HG03457 (cell line): ENCODE results near the gene PLA1A.

ENCODE experiments used
- ATAC-seq: cut with Tn5 transposase; IDR thresholded peaks from one replicate; pipeline ENCODE4 v1.9.1; 2021; ENCODE audit warnings: moderate number of reproducible peaks; ENCODE audit not compliant: unreplicated experiment

PLA1A gene

GRCh38 chr3:119608405-119609000 lies 10.8 kb downstream of the PLA1A start:
- no peak for ATAC-seq

GRCh38 chr3:119609301-119609700 lies 11.6 kb downstream of the PLA1A start:
- ATAC-seq: no peak

- no peak for ATAC-seq
Observed at GRCh38 chr3:119611664-119612063, 14.0 kb downstream of the PLA1A start.

- ATAC-seq: no peak
Observed at GRCh38 chr3:119613201-119613600, 15.5 kb downstream of the PLA1A start.

- no peak for ATAC-seq
Observed at GRCh38 chr3:119613872-119614271, 16.2 kb downstream of the PLA1A start.

GRCh38 chr3:119616056-119616455 lies 18.4 kb downstream of the PLA1A start:
- no peak for ATAC-seq

GRCh38 chr3:119619094-119619493 lies 21.4 kb downstream of the PLA1A start:
- ATAC-seq: no peak

GRCh38 chr3:119620899-119621298 lies 23.2 kb downstream of the PLA1A start:
- no peak for ATAC-seq

- ATAC-seq: no peak
Observed at GRCh38 chr3:119624002-119624720, 26.5 kb downstream of the PLA1A start.

- no peak for ATAC-seq
Observed at GRCh38 chr3:119625451-119626153, 27.9 kb downstream of the PLA1A start.

- ATAC-seq: no peak
Observed at GRCh38 chr3:119626196-119626595, 28.5 kb downstream of the PLA1A start.

- ATAC-seq: no peak
Observed at GRCh38 chr3:119627461-119627860, 29.8 kb downstream of the PLA1A start.

GRCh38 chr3:119628390-119628789 lies 30.7 kb downstream of the PLA1A start:
- peak; percentile 68 for ATAC-seq

- ATAC-seq: peak; percentile 31
Observed at GRCh38 chr3:119628816-119629445, 31.2 kb downstream of the PLA1A start.

GRCh38 chr3:119630128-119630879 lies 32.6 kb downstream of the PLA1A start:
- ATAC-seq: no peak

GRCh38 chr3:119630880-119631329 lies 33.2 kb downstream of the PLA1A start:
- ATAC-seq: no peak

- no peak for ATAC-seq
Observed at GRCh38 chr3:119631516-119631915, 33.8 kb downstream of the PLA1A start.

- no peak for ATAC-seq
Observed at GRCh38 chr3:119632216-119632615, 34.5 kb downstream of the PLA1A start.

GRCh38 chr3:119632829-119633228 lies 35.1 kb downstream of the PLA1A start:
- no peak for ATAC-seq

- ATAC-seq: no peak
Observed at GRCh38 chr3:119635719-119636118, 38.0 kb downstream of the PLA1A start.

- no peak for ATAC-seq
Observed at GRCh38 chr3:119636249-119636648, 38.6 kb downstream of the PLA1A start.
